LNCAP (cell line): Measurements from ENCODE around the gene MAN2A2.

Experiments used
- TF ChIP-seq, protein P1 (sequence below): fragments of 450-650 bp; IDR thresholded peaks from 2 replicates; pipeline ENCODE4 v1.5.1; 2017; ENCODE audit warnings: mild to moderate bottlenecking

Gene MAN2A2

DNA sequence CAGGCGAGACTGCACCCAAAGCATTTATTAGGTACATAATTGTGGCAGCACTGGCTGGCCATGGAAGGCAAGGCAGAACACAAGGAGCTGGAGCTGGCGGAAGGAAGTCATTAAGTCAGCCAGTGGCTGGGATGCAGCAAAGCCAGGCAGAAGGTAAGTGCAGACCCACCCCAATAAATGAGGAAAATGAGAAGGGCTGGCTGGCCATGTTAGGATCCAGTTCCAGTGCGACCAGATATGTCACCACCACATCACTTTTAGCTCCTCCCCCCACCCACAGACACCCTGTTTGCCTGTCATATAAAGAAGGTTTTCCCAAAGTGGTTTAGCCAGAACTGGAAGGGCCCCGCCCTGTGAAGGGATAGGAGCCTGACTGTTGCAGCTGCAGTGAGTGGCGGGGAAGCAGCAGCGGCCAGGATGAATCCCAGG lies 34.8 kb upstream of the MAN2A2 start, which contains the start of gene FURIN:
TSS of gene FURIN (plus strand) at position 328 of the 429 bp plus-strand sequence. CDS start 7,153 bp downstream, outside the sequence.
- TF ChIP-seq, protein P1, sequence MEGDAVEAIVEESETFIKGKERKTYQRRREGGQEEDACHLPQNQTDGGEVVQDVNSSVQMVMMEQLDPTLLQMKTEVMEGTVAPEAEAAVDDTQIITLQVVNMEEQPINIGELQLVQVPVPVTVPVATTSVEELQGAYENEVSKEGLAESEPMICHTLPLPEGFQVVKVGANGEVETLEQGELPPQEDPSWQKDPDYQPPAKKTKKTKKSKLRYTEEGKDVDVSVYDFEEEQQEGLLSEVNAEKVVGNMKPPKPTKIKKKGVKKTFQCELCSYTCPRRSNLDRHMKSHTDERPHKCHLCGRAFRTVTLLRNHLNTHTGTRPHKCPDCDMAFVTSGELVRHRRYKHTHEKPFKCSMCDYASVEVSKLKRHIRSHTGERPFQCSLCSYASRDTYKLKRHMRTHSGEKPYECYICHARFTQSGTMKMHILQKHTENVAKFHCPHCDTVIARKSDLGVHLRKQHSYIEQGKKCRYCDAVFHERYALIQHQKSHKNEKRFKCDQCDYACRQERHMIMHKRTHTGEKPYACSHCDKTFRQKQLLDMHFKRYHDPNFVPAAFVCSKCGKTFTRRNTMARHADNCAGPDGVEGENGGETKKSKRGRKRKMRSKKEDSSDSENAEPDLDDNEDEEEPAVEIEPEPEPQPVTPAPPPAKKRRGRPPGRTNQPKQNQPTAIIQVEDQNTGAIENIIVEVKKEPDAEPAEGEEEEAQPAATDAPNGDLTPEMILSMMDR: no peak

DNA sequence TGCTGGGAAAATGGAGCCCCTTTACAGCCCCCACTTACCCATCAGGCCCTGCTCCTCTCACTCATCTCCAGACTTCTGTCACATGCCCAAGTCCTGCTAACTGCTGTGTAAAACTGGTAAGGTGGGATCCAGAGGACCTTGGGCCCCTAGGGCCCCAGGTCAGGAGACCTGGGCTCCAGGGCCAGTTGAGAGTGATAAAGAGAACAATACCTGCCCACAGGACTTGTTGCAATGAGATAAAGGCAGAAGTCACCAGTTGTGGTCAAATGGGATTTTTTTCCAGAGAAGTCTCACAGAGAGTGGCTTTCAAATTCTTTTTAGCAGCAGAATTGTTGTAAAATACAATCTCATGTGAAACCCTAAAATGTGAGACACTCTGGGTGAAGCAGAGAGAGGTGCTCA lies 34.0 kb upstream of the MAN2A2 start:
- TF ChIP-seq, protein P1: no peak

DNA sequence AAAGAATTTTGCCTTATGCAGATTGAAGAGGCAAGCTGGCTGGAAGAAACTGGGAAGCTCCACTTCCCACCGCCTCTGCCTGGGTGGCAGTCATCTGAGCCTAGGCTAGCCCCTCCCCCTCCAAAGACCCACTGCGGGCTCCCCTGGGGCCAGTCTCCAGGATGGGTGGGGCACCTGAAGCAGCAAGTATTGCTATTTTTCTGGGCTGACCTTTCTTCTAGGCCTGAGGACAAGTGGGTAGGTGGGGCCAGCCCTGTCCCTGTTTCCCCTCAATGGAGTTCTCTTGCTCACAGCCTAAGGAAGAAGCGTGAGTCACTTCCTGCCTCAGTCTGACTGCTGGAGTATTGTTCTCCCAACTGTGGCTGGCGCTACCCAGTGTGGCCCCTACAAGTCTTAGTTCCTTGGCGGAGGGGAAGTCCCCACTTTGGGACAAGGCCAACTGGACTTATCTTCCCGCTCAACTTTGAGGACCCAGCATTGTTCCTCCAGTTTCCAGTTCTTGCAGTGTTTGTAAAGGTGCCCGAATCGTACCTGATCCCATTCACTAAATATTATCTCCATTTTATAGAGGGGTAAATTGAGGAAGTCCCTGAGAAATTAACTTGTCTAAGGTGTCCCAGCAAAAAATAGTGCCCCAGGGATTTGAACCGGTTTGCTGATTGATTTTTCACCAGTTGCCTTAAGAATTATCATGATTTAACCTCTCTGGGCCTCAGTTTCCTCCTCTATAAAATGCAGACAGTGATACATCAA lies 33.3 kb upstream of the MAN2A2 start:
- TF ChIP-seq, protein P1: no peak

DNA sequence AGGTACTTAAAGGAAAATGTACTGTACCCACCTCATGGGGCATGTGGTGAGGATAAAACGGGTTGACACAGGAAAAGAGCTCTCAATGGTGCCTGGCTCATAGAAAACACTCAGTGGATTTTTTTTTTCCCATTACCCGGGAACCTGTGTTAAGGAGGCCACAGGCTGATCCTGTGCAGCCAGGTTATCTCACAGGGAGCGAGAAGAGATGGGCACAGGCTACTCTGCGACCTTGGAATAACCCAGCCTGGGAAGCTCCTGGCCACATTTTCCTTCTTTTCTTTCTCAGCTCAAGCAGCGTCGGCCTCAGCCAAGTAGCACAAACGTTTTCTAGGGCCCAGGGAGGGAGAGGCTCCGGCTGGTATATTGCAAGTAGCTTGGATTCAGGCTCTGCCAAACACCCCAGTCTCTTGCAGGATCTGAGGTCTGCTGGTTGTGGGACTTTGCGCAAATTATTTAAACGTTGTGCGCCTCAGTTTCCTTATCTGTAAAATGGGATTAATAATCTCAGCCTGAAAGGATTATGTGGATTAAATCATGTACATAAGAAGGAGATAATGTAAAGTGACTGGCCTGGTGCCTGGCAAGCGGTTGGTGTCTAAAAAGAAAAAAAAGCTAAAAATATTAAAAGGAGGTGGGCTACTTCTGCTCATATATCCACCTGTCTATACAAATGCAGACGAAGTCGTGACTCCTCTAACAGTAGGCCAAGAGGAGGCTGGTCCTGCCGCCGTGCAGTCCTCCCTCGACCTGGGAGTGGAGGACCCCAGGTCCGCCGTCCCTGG lies 32.6 kb upstream of the MAN2A2 start:
- TF ChIP-seq, protein P1: no peak

DNA sequence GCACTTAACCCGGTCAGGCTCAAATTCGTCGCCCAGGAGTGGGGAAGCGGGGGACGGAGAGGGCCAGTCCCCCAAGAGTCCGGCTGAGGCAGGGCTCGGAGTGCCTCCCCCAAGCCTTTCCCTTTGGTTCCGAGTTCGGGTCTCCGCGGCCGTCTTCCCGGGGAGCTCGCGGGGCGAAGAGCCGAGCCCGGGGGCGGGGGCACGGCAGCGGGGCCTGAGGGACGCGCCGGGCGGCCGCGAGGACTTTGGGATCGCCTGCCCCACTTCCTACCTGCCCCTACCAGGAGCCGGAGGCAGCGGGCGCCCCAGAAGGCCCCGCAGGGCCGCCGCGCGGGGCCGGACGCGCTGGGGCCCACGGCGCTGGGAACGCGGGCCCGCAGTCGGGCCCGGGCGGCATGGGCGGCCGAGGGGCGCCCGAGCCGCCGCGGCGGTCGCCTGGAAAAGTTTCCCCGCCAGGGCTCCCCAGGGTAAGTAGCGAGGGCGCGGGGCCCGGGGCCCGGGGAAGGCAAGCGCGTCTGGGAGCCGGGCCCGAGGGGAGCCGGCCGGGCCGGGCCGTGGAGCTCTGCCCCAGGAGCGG lies 31.9 kb upstream of the MAN2A2 start:
- TF ChIP-seq, protein P1: no peak

DNA sequence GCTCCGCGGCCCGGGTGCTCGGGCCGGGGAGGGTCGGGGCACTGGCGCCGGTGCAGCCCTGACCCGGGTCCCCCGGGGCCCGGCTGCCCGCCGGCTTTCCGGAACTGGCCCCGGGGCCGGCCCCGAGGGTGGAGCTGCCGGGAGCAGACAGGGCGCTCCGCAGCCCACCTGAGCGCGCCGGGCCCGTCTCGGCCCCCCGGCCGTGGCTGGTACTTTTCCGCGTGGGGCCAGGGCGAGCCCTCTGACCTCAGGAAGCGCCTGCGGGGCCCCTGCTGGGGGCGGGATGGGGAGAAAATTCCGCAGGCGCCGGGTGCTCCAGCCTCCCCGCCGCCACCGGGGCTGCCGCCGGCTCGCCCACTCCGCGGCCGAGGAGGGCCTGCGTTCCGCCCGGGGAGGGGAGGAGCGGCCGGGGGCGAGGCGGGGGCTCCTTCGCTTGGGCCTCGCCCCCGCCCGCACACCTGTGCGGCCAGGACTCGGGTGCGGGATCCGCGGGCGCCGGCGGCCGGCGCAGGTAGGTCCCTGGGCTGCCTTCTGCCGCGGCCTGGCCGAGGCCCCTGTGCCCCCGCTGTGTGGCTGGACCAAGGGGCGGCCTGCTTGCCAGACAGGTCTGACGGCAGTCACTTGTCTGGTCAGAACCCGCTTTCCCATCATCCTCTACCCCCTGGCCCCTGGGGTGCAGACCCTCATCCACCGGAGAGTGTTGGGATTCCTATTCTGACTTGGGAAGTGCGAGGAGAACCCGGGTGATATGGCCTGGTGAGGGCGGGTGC lies 31.2 kb upstream of the MAN2A2 start:
- TF ChIP-seq, protein P1: no peak

DNA sequence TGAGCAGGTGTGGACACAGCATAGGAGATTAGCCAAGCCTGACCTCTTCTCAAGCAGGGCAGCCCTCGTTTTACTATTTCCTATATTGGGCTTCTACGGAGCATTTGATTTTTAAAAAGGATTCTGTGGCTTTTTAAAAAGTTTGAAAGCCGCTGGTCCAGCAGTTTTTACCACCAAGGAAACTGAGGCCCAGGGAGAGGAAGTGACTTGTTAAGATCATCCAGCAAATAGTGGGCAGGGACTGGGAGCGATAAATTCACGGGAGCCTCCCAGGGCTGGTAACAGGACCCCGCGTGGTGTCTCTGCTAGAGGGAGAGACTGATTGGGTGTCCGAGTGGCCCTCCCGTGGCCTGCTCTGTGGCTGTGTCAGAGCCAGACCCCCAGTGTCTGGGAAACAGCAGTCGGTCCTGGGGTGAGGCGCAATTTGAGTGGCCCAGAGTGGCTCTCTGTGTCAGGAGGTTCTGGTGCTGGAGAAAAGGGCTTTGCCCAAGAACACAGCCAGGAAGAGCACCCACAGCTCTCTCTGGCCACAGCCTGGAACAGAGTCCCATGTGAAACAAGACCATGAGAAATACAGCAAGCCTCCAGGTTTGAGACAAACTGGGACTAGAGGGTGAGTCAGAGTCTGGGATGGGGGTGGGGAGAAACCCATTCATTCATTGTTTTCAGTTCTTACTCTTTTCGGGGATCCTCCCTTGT lies 30.5 kb upstream of the MAN2A2 start:
- TF ChIP-seq, protein P1: no peak
